ENCODE data around the gene ERMAP.

The ERMAP gene

DNA sequence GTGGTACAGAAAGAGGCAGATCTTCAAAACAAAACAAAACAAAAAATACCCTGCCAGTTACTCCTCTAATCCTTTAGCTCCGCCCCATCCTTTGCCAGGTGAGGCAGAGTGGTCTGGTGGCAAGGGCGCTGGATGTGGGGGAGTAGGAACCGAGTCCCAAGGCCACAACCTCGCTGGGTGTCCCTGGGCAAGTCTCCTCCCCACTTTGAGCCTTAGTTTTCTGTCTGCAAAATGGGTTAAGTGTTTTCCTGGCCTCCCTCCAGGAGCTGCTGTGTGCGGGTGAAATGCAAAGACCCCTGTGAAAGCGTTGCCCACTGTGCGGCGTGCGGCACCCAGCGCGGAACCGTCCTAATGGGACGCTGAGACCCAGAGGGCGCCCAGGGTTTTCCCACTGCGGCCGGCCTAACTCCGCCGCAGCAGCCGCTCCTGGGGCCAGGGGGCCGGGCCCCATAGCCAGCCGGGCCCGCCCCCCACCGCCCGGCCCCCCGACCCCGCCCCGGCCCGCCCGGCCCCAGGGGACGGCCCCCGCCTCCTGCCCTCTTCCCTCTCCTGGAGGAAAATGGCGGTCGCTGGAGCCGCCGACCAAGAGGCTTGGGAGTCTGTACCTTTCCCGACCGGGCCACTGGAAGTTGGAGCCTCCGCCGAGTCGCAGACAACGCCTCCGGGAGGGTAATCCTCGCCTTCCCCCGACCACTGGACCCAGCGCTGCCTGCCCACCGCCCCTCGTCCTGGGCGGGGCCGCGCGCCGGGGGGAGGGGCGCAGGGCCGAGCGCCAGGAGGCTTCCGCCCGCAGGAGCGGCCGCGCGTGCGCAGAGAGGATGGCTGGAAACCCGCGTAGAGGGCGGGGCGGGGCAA is at the start of gene ERMAP, which contains the start of gene SVBP:
Gene ERMAP, plus strand, starts transcription at position 538 of the 855 bp plus-strand sequence. CDS start 13,327 bp downstream, outside the sequence.
Gene SVBP, minus strand, starts transcription at position 813 of the 855 bp plus-strand sequence. CDS start 853 bp downstream, outside the sequence.
- DNase-seq (ENCODE audit: low read depth): peak; percentile 93

GRCh38 chr1:42767510-42768000 is 49.4 kb upstream of the ERMAP start:
- DNase-seq (ENCODE audit: low read depth): no peak

GRCh38 chr1:42768172-42768571 is 48.8 kb upstream of the ERMAP start:
- DNase-seq (ENCODE audit: low read depth): no peak

DNA sequence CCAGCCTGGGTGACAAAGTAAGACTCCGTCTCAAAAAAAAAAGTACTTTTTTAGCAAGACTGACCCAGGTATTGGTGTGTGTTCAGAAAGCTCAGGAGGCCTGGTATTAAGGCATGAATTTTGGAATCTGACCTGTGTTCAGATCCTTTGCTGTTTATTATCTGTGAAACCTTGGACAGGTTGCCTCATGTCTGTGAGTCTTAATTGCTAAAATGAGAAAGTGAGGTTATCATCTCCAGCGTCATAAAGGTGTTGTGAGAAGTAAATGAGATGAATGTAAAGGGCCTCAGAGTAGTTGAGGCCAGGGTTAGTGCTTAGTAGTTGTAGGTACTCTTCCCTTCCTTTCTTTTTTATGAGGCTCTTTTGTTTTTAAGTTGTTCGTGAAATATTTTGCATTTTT is 47.1 kb upstream of the ERMAP start:
- no peak for DNase-seq (ENCODE audit: low read depth)

- no peak for DNase-seq (ENCODE audit: low read depth)
Measured at GRCh38 chr1:42773420-42773819, 43.5 kb upstream of the ERMAP start.

- no peak for DNase-seq (ENCODE audit: low read depth)
Measured at GRCh38 chr1:42774928-42775526, 41.9 kb upstream of the ERMAP start.

DNA sequence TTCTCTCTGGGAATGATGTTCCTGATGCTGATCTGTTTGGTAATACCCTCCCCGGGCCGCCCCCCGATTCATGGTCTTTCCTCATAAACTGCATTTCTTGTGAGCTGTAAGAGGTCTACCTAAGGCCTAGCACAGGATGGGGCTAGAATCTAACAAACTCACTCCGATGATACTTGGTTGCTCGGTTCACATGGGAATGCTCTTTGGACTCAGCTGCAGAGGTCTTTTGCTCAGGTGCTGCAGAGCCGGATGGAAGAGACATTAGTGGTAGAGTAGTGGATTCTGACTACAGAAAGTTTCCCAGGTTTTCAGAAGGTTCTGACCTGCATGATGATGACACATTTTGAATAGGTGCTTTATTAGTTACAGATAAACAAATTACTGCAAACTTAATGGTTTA is 40.4 kb upstream of the ERMAP start:
- no peak for DNase-seq (ENCODE audit: low read depth)

DNA sequence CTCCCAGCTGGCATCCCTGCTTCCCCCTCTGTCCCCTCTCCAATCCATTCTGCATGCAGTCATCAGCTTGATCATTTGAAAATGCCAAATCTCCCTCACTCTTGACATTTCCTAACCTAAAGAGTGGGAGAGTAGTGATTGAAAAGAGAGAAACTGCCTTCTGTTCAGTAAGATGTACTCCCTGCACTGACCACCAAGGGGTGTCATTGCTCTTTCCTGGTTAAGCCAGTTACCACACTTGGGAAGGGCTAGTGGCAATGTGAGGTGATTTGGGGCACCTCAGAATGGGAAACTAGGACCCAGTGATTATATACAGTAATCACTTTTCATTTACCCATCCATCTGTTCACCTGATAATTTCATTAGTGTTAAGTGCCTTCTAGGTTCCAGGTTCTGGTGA is 39.1 kb upstream of the ERMAP start:
- DNase-seq (ENCODE audit: low read depth): no peak

GRCh38 chr1:42779725-42780124 is 37.2 kb upstream of the ERMAP start:
- no peak for DNase-seq (ENCODE audit: low read depth)

- DNase-seq (ENCODE audit: low read depth): no peak
Measured at GRCh38 chr1:42780176-42780575, 36.7 kb upstream of the ERMAP start.

DNA sequence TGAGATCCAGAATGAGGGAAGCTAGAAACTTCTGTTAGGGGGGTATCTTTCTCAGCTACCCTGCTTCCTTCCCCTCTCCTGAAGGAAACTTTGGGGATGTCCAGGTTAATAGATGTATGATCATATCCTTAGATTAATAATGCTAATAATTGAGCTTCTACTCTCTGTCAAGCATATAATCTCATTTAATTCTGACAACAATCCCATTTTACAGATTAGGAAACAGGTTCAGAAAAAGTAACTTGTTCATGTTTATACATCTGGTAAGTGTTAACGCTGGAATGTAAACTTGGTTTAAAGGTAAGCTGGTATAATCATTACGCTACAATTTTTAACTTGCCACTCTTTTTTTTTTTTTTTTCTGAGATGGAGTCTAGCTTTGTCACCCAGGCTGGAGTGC is 33.8 kb upstream of the ERMAP start:
- no peak for DNase-seq (ENCODE audit: low read depth)

DNA sequence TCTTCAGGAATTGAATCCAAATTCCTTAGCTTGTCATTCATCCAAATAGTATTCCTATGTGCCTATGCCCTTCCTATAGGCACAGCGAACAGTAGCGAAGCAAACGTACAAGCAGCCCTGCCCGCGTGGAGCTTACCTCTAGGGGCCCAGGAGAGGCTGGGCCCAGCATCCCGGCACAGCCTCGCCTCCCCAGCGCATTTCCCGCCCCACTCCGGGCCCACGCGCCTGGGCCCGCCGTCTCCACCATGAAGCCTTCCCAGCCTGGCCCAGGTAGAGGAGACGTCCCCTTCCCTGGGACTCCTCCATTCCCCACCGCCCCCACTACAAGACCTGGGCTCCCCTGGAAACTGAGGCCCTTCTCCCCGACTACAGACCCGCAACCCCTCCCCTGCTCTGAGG is 32.4 kb upstream of the ERMAP start:
- no peak for DNase-seq (ENCODE audit: low read depth)

DNA sequence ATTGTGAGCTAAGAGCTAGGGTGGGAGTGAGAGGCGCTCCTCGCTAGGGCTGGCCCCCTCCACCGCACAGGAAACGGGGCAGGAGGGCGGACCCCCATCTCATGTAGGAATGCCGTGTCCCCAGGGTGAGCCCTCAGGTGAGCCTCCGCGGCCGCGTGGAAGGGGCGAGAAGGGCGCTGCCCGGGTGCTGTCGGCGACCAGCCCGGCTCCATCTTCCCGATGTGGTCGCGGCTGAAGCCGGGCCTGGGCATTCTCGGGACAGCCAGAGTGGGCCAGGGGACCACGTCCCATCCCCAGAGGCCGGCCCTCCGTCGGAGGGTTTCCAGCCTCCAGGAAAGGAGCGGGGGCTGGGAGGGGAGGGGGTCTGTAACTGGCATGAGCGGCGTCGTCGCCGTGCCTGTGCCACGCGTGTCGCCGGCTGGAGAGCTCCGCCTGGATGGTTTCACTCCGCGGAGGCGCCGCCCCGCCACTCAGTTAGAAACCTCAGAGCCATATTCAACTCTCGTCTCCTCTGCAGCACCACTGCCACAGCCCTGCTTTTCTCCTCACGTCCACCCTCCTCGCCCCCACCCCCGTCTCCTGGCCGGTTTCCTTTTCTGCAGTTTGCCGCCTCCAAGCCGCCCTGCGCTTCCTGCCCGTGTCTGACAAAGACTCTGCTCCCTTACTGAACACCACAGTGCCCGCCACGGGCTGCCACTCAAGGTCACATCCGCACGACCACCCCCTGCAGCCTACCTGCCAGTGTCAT is 31.8 kb upstream of the ERMAP start, which contains the start of gene TMEM269:
Gene TMEM269, plus strand, starts transcription at position 46 of the 748 bp plus-strand sequence. CDS start 4,903 bp downstream, outside the sequence.
- peak; percentile 14 for DNase-seq (ENCODE audit: low read depth)

DNA sequence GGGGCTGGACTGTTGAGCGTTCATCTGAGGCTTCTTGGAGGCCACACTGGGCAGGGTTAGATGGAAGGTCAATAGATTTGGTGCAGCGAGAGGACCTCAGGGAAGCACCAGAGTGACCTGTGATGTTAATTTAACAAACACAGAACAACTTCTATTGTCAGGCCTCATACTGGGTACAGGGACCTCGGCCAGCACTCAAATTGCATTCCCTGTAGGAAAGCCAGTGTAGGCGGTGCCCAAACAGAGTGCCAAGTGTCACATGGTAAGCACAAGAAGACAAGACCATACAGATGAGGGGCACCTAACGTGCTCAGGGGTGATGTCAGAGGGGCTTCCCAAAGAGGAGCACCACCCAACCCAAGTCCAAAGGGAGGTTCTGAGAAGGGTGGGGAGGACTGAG is 30.8 kb upstream of the ERMAP start:
- no peak for DNase-seq (ENCODE audit: low read depth)

DNA sequence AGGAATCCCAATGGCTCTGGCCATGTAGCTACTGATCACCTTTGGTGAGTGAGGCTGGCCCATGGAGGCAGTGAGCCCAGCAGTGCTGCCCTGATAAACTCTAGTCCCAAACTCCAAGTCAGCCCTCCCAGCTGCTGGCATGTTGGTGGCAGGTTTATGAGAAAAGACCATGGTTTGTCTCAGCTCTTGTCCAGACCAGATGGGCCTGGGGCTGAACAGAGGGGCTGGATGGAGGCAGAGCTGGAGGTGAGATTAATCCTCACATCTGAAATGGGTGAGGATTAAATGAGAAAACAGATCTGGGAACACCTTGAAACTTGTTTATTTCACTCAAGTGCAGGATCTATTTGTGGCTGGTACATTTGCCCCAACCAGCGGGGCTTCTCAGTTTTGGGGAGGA is 28.9 kb upstream of the ERMAP start:
- DNase-seq (ENCODE audit: low read depth): no peak

DNA sequence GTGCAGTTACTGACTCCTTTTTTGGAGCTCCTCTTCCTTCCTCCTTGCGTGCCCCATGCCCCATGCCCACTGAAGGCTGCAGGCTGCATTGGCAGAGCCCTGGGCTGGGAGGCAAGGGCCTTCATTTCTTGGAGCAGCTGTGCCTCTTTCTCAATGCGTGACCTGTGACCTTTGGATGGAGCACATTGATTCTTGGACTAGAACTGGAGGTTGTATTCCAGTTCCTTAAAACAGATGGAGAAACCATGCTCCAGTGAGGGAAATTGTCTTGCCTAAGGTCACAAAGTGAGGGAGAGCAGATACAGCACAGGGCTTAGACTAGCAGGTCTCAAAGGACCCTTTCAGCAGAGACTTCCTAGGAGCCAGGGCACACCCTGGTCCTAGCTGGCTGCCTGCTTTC is 23.1 kb upstream of the ERMAP start:
- no peak for DNase-seq (ENCODE audit: low read depth)

- DNase-seq (ENCODE audit: low read depth): no peak
Measured at GRCh38 chr1:42797414-42797813, 19.5 kb upstream of the ERMAP start.

- no peak for DNase-seq (ENCODE audit: low read depth)
Measured at GRCh38 chr1:42797979-42798378, 18.9 kb upstream of the ERMAP start.

DNA sequence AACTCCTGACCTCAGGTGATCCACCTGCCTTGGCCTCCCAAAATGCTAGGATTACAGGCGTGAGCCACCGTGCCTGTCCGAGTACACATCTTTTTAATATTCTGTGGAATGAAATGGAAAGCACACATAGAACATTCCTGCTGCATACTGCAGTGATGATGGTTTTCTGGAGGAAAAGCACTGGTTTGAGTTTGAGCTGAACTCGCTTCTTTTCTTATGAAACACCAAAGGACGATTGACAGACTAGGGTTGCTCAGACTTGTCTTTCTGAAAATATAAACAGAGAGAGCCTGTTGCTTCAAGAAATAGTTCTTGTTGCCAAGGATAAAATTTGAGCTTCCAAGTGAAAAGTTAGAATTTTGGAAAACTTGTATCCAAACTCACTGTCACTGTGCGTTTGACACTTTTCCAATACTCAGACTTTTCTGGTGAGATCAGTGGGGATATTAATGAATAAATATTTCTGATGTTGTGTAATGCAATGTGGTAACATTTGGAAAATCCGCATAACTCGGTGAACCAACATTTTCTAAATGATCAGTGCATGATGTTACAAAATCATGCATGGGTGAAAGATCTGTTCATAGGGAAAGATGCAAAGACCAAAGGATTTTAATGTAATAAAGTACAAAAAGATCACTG is 15.0 kb upstream of the ERMAP start:
- no peak for DNase-seq (ENCODE audit: low read depth)

GRCh38 chr1:42806171-42806570 is 10.8 kb upstream of the ERMAP start:
- DNase-seq (ENCODE audit: low read depth): no peak

DNA sequence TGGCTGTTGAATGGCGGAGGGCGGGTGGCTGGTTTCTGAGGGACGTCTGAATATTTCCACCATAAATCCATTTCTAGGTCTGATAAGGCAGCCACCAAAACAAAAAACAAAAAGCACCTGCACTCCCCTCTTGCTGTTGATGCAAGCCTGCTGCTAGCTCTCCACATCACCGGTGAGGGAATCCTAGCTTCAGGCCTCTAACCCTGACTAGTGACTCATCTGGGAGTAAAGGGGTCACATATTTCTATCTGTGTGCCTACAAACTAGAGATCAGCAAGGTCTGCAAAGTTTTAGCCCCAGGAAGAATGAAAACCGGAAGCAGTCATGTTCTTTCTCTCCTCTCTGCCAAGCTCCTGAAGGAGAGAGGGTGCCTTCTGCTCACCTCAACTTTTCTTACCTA is 10.3 kb upstream of the ERMAP start:
- DNase-seq (ENCODE audit: low read depth): no peak

All from stimulated activated CD8-positive, alpha-beta memory T cell treated with anti-CD3 and anti-CD28 coated beads, Interleukin-12 subunit alpha, Interleukin-12 subunit beta, amount 100 ng/mL, for 4 hours (primary cell).